ENCODE data around the gene ARL16. TPM values are rescaled to one million over a fixed set of nuclear protein-coding genes. Genes with fewer than 3 reads are reported as not detected.

ARL16 gene
- total RNA-seq, 2 donors from 2014 or later, result 12.2 to 22.3 TPM

Small RNA genes within 50 kb of the gene (microRNA-seq; reads per million reads assigned to microRNA genes)
- 0 to 0.20 reads per million in 2 donors for gene MIR6786

Other genes with a start within 250 kb of the ARL16 start
- gene ACTG1, start 171.0 kb downstream of the ARL16 start, total RNA-seq, result 1,000 to 10,000 TPM in 1 of 2 donors, 100 to 1,000 TPM in 1; 663 to 1,095 TPM
- under 1 TPM; 0.38 to 0.39 TPM for gene FSCN2, start 155.4 kb downstream of the ARL16 start, total RNA-seq
- gene FAAP100, start 131.4 kb downstream of the ARL16 start, total RNA-seq, result 10 to 100 TPM; 11.6 to 15.7 TPM
- 10 to 100 TPM; 67.2 to 97.1 TPM for gene NPLOC4, start 46.7 kb downstream of the ARL16 start, total RNA-seq
- under 1 TPM; 0.16 to 0.50 TPM for gene TSPAN10, start 46.6 kb downstream of the ARL16 start, total RNA-seq
- gene PDE6G, start 27.3 kb downstream of the ARL16 start, total RNA-seq, result under 1 TPM in 1 of 2 donors, not detected in 1; 0.50 TPM
- 10 to 100 TPM; 20.9 to 23.6 TPM for gene OXLD1, start 17.2 kb downstream of the ARL16 start, total RNA-seq
- gene CCDC137, start 17.1 kb downstream of the ARL16 start, total RNA-seq, result 1 to 10 TPM; 7.2 to 8.9 TPM
- gene HGS, start 214 bp upstream of the ARL16 start, total RNA-seq, result 10 to 100 TPM; 42.3 to 52.6 TPM
- gene MRPL12, start 19.6 kb upstream of the ARL16 start, total RNA-seq, result 100 to 1,000 TPM; 133 TPM
- gene SLC25A10, start 28.5 kb upstream of the ARL16 start, total RNA-seq, result 10 to 100 TPM; 10.1 to 11.8 TPM
- not detected for gene GCGR, start 120.4 kb upstream of the ARL16 start, total RNA-seq
- gene MCRIP1, start 149.5 kb upstream of the ARL16 start, total RNA-seq, result 10 to 100 TPM; 83.9 to 98.0 TPM
- gene PPP1R27, start 151.3 kb upstream of the ARL16 start, total RNA-seq, result not detected
- gene P4HB, start 176.7 kb upstream of the ARL16 start, total RNA-seq, result 100 to 1,000 TPM; 403 to 414 TPM
- 100 to 1,000 TPM; 168 to 252 TPM for gene ARHGDIA, start 187.5 kb upstream of the ARL16 start, total RNA-seq
- gene ALYREF, start 207.8 kb upstream of the ARL16 start, total RNA-seq, result 10 to 100 TPM; 33.7 to 45.2 TPM
- 100 to 1,000 TPM; 133 to 155 TPM for gene ANAPC11, start 207.9 kb upstream of the ARL16 start, total RNA-seq
- gene NPB, start 218.4 kb upstream of the ARL16 start, total RNA-seq, result under 1 TPM; 0.21 to 0.24 TPM
- gene PCYT2, start 227.6 kb upstream of the ARL16 start, total RNA-seq, result 10 to 100 TPM; 21.8 to 22.2 TPM
- 1 to 10 TPM; 8.9 to 9.2 TPM for gene SIRT7, start 234.4 kb upstream of the ARL16 start, total RNA-seq
- gene MAFG, start 243.9 kb upstream of the ARL16 start, total RNA-seq, result 10 to 100 TPM; 20.9 to 25.1 TPM

Measured in left cardiac atrium (tissue), 2 donors.